Stimulated activated CD4-positive, alpha-beta T cell treated with anti-CD3 and anti-CD28 coated beads, Interleukin-12 subunit alpha, Interleukin-12 subunit beta, amount 100 ng/mL, for 48 hours (primary cell): ENCODE data around the gene NSUN3.
"Not testable (repeated sequence)": the region's sequence is repeated elsewhere in the genome, so short reads cannot be mapped to it uniquely, and the experiment has no call there.

Experiments used
- DNase-seq, 3 donors: peaks; one replicate each; pipeline ENCODE4 v3.0.0-alpha.2; 2020; ENCODE audit warnings: low read depth in 2 of 3, low spot score in 1 of 3

The NSUN3 gene

GRCh38 chr3:94066506-94067500, 3.9 kb downstream of the NSUN3 start:
- DNase-seq: no peak

- DNase-seq: no peak
Measured at GRCh38 chr3:94069194-94069813, 6.4 kb downstream of the NSUN3 start.

- no peak for DNase-seq
Measured at GRCh38 chr3:94070341-94070911, 7.6 kb downstream of the NSUN3 start.

GRCh38 chr3:94071713-94072284, 8.9 kb downstream of the NSUN3 start:
- no peak for DNase-seq

GRCh38 chr3:94076055-94076454, 13.2 kb downstream of the NSUN3 start:
- DNase-seq: no peak

GRCh38 chr3:94080552-94080951, 17.7 kb downstream of the NSUN3 start:
- not testable (repeated sequence) for DNase-seq

- no peak for DNase-seq
Measured at GRCh38 chr3:94081884-94082283, 19.0 kb downstream of the NSUN3 start.

GRCh38 chr3:94082391-94082937, 19.6 kb downstream of the NSUN3 start:
- DNase-seq: no peak

- DNase-seq: no peak
Measured at GRCh38 chr3:94083261-94083660, 20.4 kb downstream of the NSUN3 start.

GRCh38 chr3:94089126-94089525, 26.3 kb downstream of the NSUN3 start:
- DNase-seq: no peak

- no peak for DNase-seq
Measured at GRCh38 chr3:94092086-94092485, 29.2 kb downstream of the NSUN3 start.

GRCh38 chr3:94093151-94093550, 30.3 kb downstream of the NSUN3 start:
- DNase-seq: no peak

GRCh38 chr3:94095111-94095510, 32.2 kb downstream of the NSUN3 start:
- no peak for DNase-seq

- DNase-seq: no peak
Measured at GRCh38 chr3:94098452-94098851, 35.6 kb downstream of the NSUN3 start.

GRCh38 chr3:94099311-94099710, 36.5 kb downstream of the NSUN3 start:
- DNase-seq: no peak

GRCh38 chr3:94101860-94102259, 39.0 kb downstream of the NSUN3 start:
- DNase-seq: no peak

- DNase-seq: no peak
Measured at GRCh38 chr3:94106268-94106667, 43.4 kb downstream of the NSUN3 start.

GRCh38 chr3:94110232-94110631, 47.4 kb downstream of the NSUN3 start:
- DNase-seq: not testable (repeated sequence)

- no peak for DNase-seq
Measured at GRCh38 chr3:94110854-94111253, 48.0 kb downstream of the NSUN3 start.

- no peak for DNase-seq
Measured at GRCh38 chr3:94114666-94115065, 51.8 kb downstream of the NSUN3 start.

GRCh38 chr3:94115482-94115881, 52.6 kb downstream of the NSUN3 start:
- no peak for DNase-seq
